ENCODE results near the gene TPCN2. TPM values are rescaled to one million over a fixed set of nuclear protein-coding genes. Genes with fewer than 3 reads are reported as not detected.

TPCN2 gene
- total and polyA plus RNA-seq, 11 donors: 4.1 to 17.6 (median 7.5) TPM

- WGBS, 4 donors: 82 to 88% (median 83%) methylated on average over 16 to 20 of the region's 20 CpGs
- Histone ChIP-seq H3K4me1 (peaks cover 0 to 19% (median 5%) of the 10 kb centered on the region in 12 donors), H3K4me3 (no peak overlapping the region), H3K36me3 (peaks cover 0 to 62% (median 36%) of the 10 kb centered on the region in 9 donors), H3K27ac (peak overlapping the region in 2 of 12 donors; percentile 20 to 67), H3K27me3 (no peaks in the 10 kb centered on the region), H3K9me3 (no peaks in the 10 kb centered on the region)
- intact Hi-C loops (cut with DNase I): no loop called here
- no peak for TF ChIP-seq POLR2A (IDR thresholded peaks at IDR 0.05)
- TF ChIP-seq, protein P1, sequence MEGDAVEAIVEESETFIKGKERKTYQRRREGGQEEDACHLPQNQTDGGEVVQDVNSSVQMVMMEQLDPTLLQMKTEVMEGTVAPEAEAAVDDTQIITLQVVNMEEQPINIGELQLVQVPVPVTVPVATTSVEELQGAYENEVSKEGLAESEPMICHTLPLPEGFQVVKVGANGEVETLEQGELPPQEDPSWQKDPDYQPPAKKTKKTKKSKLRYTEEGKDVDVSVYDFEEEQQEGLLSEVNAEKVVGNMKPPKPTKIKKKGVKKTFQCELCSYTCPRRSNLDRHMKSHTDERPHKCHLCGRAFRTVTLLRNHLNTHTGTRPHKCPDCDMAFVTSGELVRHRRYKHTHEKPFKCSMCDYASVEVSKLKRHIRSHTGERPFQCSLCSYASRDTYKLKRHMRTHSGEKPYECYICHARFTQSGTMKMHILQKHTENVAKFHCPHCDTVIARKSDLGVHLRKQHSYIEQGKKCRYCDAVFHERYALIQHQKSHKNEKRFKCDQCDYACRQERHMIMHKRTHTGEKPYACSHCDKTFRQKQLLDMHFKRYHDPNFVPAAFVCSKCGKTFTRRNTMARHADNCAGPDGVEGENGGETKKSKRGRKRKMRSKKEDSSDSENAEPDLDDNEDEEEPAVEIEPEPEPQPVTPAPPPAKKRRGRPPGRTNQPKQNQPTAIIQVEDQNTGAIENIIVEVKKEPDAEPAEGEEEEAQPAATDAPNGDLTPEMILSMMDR (IDR thresholded peaks at IDR 0.05): no peak
- no peak for DNase-seq
- no peak for ATAC-seq
Measured at GRCh38 chr11:69078930-69079605, 30.3 kb downstream of the TPCN2 start.

DNA sequence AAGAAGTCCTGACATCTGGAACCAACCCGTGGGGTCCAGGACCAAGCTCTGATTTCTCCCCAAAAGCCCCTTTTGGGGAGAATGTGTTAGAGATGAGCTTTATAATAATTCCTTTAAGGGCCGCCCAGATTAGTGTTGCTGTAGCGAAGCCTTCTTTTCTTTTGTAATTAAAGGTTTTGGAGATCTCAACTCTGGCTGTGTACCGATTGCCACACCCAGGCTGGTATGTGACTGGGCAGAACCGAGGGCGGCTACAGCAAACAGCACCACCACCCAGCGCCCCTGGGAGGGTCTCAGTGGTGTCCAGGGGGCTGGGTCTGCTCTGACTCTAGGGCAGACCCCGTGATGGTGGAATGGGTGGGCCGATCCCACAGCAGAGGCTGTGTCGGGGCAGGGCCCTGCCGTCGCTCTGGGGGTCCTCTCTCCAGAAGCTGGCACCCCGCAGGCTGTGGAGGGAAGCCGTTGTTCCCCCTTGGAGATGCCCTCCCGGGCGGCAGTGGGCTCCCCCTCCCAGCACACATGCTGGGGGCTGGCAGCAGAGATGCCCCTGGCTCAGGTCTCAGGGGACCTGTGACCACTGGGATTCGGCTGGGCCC is 31.0 kb downstream of the TPCN2 start:
- no peak for TF ChIP-seq POLR2A (IDR thresholded peaks at IDR 0.05)
- TF ChIP-seq, protein P1 (IDR thresholded peaks at IDR 0.05): no peak
- Histone ChIP-seq H3K27me3 (no peaks in the 10 kb centered on the region), H3K27ac (peak overlapping the region in 2 of 12 donors; percentile 20 to 67), H3K4me1 (peaks cover 0 to 13% (median 4%) of the 10 kb centered on the region in 12 donors), H3K4me3 (no peak overlapping the region), H3K9me3 (no peaks in the 10 kb centered on the region), H3K36me3 (peaks cover 0 to 69% (median 40%) of the 10 kb centered on the region in 9 donors)
- intact Hi-C loops (cut with DNase I): loop anchor here in 6 of 10 donors (10.0 kb wide), 4 partner anchors 125 to 175 kb away; partner anchors contain the start of genes IGHMBP2 (in 1 of the 6) and MRPL21 (in 1 of the 6)
- ATAC-seq (no peak), DNase-seq (no peak)
- WGBS, 4 donors: 88 to 95% (median 90%) methylated on average over 5 to 17 of the region's 17 CpGs

- Histone ChIP-seq H3K9me3 (no peaks in the 10 kb centered on the region), H3K36me3 (peaks cover 0 to 74% (median 43%) of the 10 kb centered on the region in 9 donors), H3K27me3 (no peaks in the 10 kb centered on the region), H3K4me3 (no peak overlapping the region), H3K4me1 (peaks cover 0 to 13% (median under 1%) of the 10 kb centered on the region in 12 donors), H3K27ac (peak overlapping the region in 2 of 12 donors; percentile 20 to 67)
- intact Hi-C loops (cut with DNase I): loop anchor here in 6 of 10 donors (10.0 kb wide), 4 partner anchors 126 to 176 kb away; partner anchors contain the start of genes IGHMBP2 (in 1 of the 6) and MRPL21 (in 1 of the 6)
- ATAC-seq (peak in 1 of 4 donors; percentile 35), DNase-seq (no peak)
- 73 to 93% (median 86%) methylated on average over 12 to 17 of the region's 17 CpGs for WGBS, 4 donors
- TF ChIP-seq, protein P1 (IDR thresholded peaks at IDR 0.05): no peak
- TF ChIP-seq POLR2A (IDR thresholded peaks at IDR 0.05): no peak
Measured at GRCh38 chr11:69080257-69080995, 31.7 kb downstream of the TPCN2 start.

Data from heart left ventricle (tissue), 16 donors.